ENCODE data around the gene GPR158.

Gene GPR158

DNA sequence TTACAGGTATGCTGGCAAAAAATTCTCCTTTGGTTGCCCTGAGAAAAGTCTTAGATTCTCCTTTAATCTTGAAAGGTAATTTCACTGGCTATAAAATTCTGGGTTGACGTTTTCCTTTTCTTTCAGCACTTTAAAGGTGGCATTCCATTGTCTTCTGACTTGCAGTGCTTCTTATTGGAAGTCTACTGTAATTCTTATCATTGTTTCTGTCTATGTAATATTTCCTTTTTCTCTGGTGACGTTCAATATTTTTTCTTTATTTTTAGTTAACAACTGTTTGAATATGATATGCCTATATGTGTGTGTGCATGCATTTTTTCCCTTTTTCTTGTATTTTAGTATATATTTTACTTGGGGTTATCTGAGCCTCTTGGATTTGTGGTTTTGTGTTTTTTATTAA is 111.0 kb downstream of the GPR158 start:
- H3K27me3 ChIP-seq (ENCODE audit: insufficient read depth, poor library complexity, severe bottlenecking) = no peaks in the 10 kb centered on the region
- H3K27ac ChIP-seq (replicated peaks) = no peak overlapping the region
- H3K4me3 ChIP-seq (replicated peaks; ENCODE audit: insufficient read depth, low read length) = no peak overlapping the region
- no peak for DNase-seq (ENCODE audit: low read depth in 1 of 2, low spot score in 1 of 2)
- TF ChIP-seq SPI1 (IDR thresholded peaks at IDR 0.05; ENCODE audit: borderline replicate concordance, low read depth) (no peak), GABPA (IDR thresholded peaks at IDR 0.05; ENCODE audit: low read depth) (no peak), POLR2AphosphoS5 (IDR thresholded peaks at IDR 0.05; ENCODE audit: low read depth) (no peak)
- TF ChIP-seq, protein P1, sequence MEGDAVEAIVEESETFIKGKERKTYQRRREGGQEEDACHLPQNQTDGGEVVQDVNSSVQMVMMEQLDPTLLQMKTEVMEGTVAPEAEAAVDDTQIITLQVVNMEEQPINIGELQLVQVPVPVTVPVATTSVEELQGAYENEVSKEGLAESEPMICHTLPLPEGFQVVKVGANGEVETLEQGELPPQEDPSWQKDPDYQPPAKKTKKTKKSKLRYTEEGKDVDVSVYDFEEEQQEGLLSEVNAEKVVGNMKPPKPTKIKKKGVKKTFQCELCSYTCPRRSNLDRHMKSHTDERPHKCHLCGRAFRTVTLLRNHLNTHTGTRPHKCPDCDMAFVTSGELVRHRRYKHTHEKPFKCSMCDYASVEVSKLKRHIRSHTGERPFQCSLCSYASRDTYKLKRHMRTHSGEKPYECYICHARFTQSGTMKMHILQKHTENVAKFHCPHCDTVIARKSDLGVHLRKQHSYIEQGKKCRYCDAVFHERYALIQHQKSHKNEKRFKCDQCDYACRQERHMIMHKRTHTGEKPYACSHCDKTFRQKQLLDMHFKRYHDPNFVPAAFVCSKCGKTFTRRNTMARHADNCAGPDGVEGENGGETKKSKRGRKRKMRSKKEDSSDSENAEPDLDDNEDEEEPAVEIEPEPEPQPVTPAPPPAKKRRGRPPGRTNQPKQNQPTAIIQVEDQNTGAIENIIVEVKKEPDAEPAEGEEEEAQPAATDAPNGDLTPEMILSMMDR (IDR thresholded peaks at IDR 0.05; ENCODE audit: insufficient read depth, low read length) = no peak
- TF ChIP-seq, protein P2, sequence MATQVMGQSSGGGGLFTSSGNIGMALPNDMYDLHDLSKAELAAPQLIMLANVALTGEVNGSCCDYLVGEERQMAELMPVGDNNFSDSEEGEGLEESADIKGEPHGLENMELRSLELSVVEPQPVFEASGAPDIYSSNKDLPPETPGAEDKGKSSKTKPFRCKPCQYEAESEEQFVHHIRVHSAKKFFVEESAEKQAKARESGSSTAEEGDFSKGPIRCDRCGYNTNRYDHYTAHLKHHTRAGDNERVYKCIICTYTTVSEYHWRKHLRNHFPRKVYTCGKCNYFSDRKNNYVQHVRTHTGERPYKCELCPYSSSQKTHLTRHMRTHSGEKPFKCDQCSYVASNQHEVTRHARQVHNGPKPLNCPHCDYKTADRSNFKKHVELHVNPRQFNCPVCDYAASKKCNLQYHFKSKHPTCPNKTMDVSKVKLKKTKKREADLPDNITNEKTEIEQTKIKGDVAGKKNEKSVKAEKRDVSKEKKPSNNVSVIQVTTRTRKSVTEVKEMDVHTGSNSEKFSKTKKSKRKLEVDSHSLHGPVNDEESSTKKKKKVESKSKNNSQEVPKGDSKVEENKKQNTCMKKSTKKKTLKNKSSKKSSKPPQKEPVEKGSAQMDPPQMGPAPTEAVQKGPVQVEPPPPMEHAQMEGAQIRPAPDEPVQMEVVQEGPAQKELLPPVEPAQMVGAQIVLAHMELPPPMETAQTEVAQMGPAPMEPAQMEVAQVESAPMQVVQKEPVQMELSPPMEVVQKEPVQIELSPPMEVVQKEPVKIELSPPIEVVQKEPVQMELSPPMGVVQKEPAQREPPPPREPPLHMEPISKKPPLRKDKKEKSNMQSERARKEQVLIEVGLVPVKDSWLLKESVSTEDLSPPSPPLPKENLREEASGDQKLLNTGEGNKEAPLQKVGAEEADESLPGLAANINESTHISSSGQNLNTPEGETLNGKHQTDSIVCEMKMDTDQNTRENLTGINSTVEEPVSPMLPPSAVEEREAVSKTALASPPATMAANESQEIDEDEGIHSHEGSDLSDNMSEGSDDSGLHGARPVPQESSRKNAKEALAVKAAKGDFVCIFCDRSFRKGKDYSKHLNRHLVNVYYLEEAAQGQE (IDR thresholded peaks at IDR 0.05; ENCODE audit: insufficient replicate concordance, low read depth) = no peak

DNA sequence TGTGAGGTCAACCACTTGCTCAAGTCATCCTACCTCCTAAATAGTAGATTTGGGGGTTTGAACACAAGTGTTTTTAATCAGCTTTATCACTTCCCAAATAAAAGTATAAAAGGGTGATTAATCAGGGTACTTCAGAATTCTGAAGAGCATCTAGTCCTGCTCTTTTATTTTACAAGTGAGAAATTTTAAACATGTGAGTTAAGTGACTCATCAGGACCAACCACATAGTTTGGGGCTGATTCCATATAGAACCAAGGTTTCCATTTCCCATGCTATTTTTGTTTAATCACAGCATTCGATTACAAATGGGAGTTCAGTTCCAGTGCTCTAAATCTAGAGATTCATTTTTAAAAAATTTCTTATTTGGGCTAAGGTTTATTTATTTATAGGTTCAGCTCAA is 113.4 kb downstream of the GPR158 start:
- Histone ChIP-seq H3K27ac (replicated peaks) (no peak overlapping the region), H3K27me3 (ENCODE audit: insufficient read depth, poor library complexity, severe bottlenecking) (no peaks in the 10 kb centered on the region), H3K4me3 (replicated peaks; ENCODE audit: insufficient read depth, low read length) (no peak overlapping the region)
- no peak for DNase-seq (ENCODE audit: low read depth in 1 of 2, low spot score in 1 of 2)
- TF ChIP-seq, protein P2 (IDR thresholded peaks at IDR 0.05; ENCODE audit: insufficient replicate concordance, low read depth) = no peak
- TF ChIP-seq GABPA (IDR thresholded peaks at IDR 0.05; ENCODE audit: low read depth) (no peak), POLR2AphosphoS5 (IDR thresholded peaks at IDR 0.05; ENCODE audit: low read depth) (no peak), SPI1 (IDR thresholded peaks at IDR 0.05; ENCODE audit: borderline replicate concordance, low read depth) (no peak)
- TF ChIP-seq, protein P1 (IDR thresholded peaks at IDR 0.05; ENCODE audit: insufficient read depth, low read length) = no peak

DNA sequence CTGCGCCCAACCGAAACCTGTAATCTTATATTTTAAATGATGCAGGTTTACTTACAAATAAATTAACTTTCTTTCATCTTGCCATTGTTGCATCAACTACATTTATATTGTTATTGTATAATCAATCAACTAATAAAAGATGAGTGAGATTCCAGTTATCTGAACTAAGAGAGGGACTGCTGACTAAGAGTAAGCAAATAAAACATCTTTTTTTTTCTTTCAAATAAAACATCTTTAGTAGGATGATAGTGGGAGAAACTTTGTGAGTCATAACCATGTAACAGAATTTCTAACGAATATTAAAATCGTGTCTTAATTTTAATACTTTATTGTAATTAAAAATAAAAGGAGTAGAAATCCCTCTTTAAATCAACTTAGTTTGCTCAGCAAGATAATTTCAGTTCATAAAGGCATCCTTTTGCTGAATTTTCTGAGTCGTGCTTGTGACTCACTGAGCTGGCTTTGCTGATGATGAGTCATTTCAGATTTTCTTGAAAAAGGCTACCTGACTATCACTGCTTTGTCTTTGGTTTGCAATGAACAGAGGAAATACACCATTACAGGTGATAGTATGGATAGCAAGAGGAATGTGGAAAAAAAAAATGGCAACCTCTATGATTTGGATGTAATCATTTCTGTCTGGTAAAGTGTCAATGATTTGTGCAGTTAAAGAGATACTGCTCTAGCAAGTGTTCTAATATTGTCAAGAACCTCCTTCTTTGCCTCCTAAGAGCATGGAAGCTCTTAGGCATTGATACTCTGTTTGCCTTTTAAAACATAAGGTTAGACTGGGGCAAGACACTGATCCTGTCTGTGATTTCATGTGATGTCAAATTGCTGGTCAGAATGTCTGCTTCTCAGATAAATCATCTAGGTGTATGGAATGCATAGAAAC is 119.5 kb downstream of the GPR158 start:
- H3K27ac ChIP-seq (replicated peaks) = no peak overlapping the region
- TF ChIP-seq, protein P1 (IDR thresholded peaks at IDR 0.05; ENCODE audit: insufficient read depth, low read length) = no peak
- TF ChIP-seq GABPA (IDR thresholded peaks at IDR 0.05; ENCODE audit: low read depth) = no peak
- TF ChIP-seq, protein P2 (IDR thresholded peaks at IDR 0.05; ENCODE audit: insufficient replicate concordance, low read depth) = no peak
- TF ChIP-seq SPI1 (IDR thresholded peaks at IDR 0.05; ENCODE audit: borderline replicate concordance, low read depth) = no peak
- TF ChIP-seq POLR2AphosphoS5 (IDR thresholded peaks at IDR 0.05; ENCODE audit: low read depth) = no peak
- DNase-seq (ENCODE audit: low read depth in 1 of 2, low spot score in 1 of 2) = no peak

More for the DNA sequence above, 119.5 kb downstream of the GPR158 start:
- no peak overlapping the region for H3K4me3 ChIP-seq (replicated peaks; ENCODE audit: insufficient read depth, low read length)
- H3K27me3 ChIP-seq (ENCODE audit: insufficient read depth, poor library complexity, severe bottlenecking) = no peaks in the 10 kb centered on the region

Data from HL-60 (cell line).